SKM-1 treated with dmso at 0.1 percent for 144 hours (cell line): Measurements from ENCODE around the gene MYORG.
"Not testable (repeated sequence)": the region's sequence is repeated elsewhere in the genome, so short reads cannot be mapped to it uniquely, and the experiment has no call there.

Experiments used
- DNase-seq: peaks from one replicate; lab custom pipeline; 2025; ENCODE audit not compliant: unreplicated experiment; lab: John Stamatoyannopoulos, UW

MYORG gene

DNA sequence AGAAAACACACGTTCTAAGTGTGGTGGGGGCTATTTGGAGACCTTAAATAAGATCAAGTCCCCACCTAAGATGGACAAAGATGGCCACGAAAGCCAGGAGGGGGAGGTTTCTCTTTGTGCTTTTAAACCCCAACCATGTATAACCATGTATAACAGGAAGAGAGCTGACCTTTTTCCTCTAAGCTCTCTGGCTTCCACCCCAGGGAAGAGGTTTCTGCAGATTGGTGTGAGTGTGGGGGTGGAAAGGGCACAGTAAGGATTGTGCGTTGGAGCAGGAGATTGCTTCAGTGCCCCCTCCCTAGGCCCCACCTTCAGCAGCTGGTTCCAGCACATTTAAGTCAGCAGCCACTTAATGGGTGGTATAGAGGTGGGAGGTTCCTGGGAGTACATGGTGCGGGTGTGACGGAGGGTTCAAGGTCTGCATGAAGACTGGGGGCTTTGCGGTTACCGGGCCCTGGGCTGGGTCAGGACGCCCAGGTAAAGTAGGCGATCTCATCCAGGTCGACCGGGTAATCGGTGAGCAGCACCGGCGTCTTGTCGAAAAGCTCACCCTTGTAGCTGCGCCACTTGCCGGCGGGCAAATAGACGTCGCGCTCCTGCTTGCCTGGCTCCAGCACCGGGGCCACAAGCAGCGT is 6.2 kb downstream of the MYORG start:
- no peak for DNase-seq

GRCh38 chr9:34369636-34370035 is 7.1 kb downstream of the MYORG start:
- no peak for DNase-seq

- DNase-seq: not testable (repeated sequence)
Measured at GRCh38 chr9:34368796-34369195, 7.9 kb downstream of the MYORG start.

DNA sequence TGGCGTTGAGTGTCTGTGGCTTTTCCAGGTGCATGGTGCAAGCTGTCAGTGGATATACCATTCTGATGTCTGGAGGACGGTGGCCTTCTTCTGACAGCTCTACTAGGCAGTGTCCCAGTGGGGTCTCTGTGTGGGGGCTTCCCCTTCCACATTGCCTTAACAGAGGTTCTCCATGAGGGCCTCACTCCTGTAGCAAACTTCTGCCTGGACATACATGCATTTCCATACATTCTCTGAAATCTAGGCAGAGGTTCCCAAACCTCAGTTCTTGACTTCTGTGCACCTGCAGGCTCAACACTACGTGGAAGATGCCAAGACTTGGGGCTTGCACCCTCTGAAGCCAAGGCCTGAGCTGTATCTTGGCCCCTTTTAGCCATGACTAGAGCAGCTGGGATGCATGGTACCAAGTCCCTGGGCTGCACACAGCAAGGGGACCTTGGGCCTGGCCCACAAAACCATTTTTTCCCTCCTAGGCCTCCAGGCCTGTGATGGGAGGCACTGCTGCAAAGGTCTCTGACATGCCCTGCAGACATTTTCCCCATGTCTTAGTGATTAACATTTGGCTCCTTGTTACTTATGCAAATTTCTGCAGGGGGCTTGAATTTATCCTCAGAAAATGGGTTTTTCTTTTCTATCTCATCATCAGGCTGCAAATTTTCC is 8.8 kb downstream of the MYORG start:
- not testable (repeated sequence) for DNase-seq

GRCh38 chr9:34366365-34366764 is 10.3 kb downstream of the MYORG start:
- no peak for DNase-seq

GRCh38 chr9:34365282-34365681 is 11.4 kb downstream of the MYORG start:
- no peak for DNase-seq

- DNase-seq: no peak
Measured at GRCh38 chr9:34363619-34364351, 12.9 kb downstream of the MYORG start.

DNA sequence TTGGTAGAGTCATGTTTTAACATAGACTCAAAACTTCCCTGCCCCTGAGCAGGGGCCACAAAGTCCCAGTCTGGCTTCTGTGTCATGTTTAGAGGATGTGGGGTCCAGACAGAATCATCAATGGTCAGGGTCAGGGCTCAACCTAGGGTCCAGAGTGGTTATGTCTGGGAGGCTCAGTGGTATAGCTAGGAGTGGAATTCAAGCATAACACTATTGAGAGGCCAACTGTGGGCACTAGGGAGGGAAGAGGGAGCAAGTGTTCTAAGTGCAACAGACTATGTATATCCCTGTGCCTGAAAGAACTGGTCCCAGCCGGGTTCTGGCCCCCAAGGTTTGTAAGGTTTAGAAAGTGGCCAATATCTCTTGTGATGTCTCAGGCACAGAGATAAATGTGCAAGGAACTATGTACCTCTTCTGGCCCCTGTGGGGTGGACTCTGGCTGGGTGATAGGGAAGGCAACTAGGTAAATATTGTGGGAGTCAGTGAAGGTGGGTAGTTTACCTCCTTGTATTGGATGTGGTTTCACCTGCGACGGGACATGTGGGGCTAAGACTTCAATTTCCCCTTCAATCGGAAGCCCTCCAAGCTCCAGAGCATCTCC is 14.0 kb downstream of the MYORG start:
- no peak for DNase-seq

DNA sequence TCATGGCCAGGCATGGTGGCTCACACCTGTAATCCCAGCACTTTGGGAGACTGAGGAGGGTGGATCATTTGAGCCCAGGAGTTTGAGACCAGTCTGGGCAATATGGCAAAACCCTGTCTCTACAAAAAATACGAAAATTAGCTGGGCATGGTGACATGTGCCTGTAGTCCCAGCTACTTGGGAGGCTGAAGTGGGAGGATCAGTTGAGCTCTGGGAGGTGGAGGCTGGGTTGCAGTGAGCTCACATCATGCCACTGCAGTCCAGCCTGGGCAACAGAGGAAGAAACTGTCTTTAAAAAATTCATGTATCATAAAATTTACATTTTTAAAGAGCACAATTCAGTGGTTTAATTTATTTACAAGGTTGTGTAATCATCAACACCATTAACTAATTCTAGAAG is 23.7 kb downstream of the MYORG start:
- DNase-seq: not testable (repeated sequence)

DNA sequence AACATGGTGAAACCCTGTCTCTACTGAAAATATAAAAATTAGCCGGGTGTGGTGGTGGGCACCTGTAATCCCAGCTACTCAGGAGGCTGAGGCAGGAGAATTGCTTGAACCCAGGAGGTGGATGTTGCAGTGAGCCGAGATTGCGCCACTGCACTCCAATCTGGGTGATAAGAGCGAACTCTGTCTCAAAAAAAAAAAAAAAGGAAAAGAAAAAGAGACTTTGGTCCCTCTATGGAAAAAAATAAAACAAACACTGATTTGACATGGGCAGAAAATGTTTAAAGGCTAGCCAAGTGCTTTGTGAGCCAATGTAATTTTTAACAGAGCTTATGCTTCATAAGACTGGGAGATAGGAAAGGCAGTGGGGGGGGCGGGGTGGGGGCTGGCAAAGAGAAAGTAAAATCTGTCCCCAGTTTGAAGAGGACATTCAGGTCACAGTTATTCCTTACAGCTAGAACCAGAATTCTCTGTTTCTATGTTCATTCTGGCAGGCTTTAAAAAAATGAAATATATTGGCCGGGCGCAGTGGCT is 24.5 kb downstream of the MYORG start:
- not testable (repeated sequence) for DNase-seq

GRCh38 chr9:34349324-34349723 is 27.4 kb downstream of the MYORG start:
- no peak for DNase-seq

DNA sequence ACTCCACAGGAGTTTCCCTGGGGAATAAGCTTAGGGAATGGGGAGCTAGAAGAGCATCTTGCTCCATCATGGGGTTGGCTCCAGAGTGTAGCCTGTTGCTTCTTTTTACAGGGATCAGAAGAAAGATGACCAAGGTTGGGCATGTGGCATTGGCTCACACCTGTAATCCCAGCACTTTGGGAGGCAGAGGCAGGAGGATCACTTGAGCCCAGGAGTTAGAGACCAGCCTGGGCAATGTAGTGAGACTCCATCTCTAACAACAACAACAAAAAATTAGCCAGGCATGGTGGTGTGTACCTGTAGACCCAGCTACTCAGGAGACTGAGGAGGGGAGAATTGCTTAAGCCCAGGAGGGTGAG is 28.9 kb downstream of the MYORG start:
- DNase-seq: no peak

- no peak for DNase-seq
Measured at GRCh38 chr9:34346873-34347799, 29.6 kb downstream of the MYORG start.

GRCh38 chr9:34343605-34344004 is 33.1 kb downstream of the MYORG start:
- DNase-seq: no peak

- DNase-seq: no peak
Measured at GRCh38 chr9:34343090-34343489, 33.6 kb downstream of the MYORG start.

GRCh38 chr9:34341659-34342295 is 34.9 kb downstream of the MYORG start:
- DNase-seq: no peak

GRCh38 chr9:34338665-34339385 is 37.9 kb downstream of the MYORG start:
- DNase-seq: no peak

- DNase-seq: not testable (repeated sequence)
Measured at GRCh38 chr9:34338079-34338478, 38.6 kb downstream of the MYORG start.

- DNase-seq: no peak
Measured at GRCh38 chr9:34337403-34337802, 39.3 kb downstream of the MYORG start.
